Kidney capillary endothelial cell (primary cell): Measurements from ENCODE around the gene LDLRAD4.

Experiments
- DNase-seq: peaks from one replicate; pipeline ENCODE4 v3.0.0-alpha.2; 2018; ENCODE audit warnings: low spot score

The LDLRAD4 gene

GRCh38 chr18:13387855-13388548 lies 169.4 kb downstream of the LDLRAD4 start:
- DNase-seq, result peak; percentile 48

GRCh38 chr18:13388586-13389490 lies 170.3 kb downstream of the LDLRAD4 start:
- DNase-seq, result no peak

GRCh38 chr18:13389491-13390131 lies 171.1 kb downstream of the LDLRAD4 start:
- DNase-seq, result no peak

- no peak for DNase-seq
These were observed 171.6 kb downstream of the LDLRAD4 start for GRCh38 chr18:13390196-13390595.

- DNase-seq, result no peak
These were observed 172.2 kb downstream of the LDLRAD4 start for GRCh38 chr18:13390711-13391110.

GRCh38 chr18:13392029-13392750 lies 173.6 kb downstream of the LDLRAD4 start:
- no peak for DNase-seq

- DNase-seq, result no peak
These were observed 174.3 kb downstream of the LDLRAD4 start for GRCh38 chr18:13392899-13393298.

- no peak for DNase-seq
These were observed 174.8 kb downstream of the LDLRAD4 start for GRCh38 chr18:13393338-13393737.

- DNase-seq, result no peak
These were observed 176.2 kb downstream of the LDLRAD4 start for GRCh38 chr18:13394801-13395200.

GRCh38 chr18:13395577-13395976 lies 177.0 kb downstream of the LDLRAD4 start:
- DNase-seq, result no peak

- DNase-seq, result no peak
These were observed 179.1 kb downstream of the LDLRAD4 start for GRCh38 chr18:13397504-13398163.

- no peak for DNase-seq
These were observed 180.1 kb downstream of the LDLRAD4 start for GRCh38 chr18:13398631-13399030.

GRCh38 chr18:13399511-13399910 lies 181.0 kb downstream of the LDLRAD4 start:
- DNase-seq, result no peak

- DNase-seq, result no peak
These were observed 182.2 kb downstream of the LDLRAD4 start for GRCh38 chr18:13400636-13401315.

- DNase-seq, result no peak
These were observed 182.8 kb downstream of the LDLRAD4 start for GRCh38 chr18:13401404-13401803.

- DNase-seq, result no peak
These were observed 183.3 kb downstream of the LDLRAD4 start for GRCh38 chr18:13401826-13402225.

- DNase-seq, result no peak
These were observed 185.4 kb downstream of the LDLRAD4 start for GRCh38 chr18:13403786-13404549.

GRCh38 chr18:13405305-13406038 lies 186.9 kb downstream of the LDLRAD4 start:
- no peak for DNase-seq

- DNase-seq, result no peak
These were observed 187.6 kb downstream of the LDLRAD4 start for GRCh38 chr18:13406049-13406615.
